HUES64 (cell line): Measurements from ENCODE around the gene HHIP.

Source experiments
- H3K27ac ChIP-seq: 2 replicates; pipeline ENCODE4 v1.7.0; 2013; ENCODE audit warnings: low read depth, low read length, inconsistent platforms
- H3K27me3 ChIP-seq: 2 replicates; pipeline ENCODE4 v1.6.1; 2013; ENCODE audit warnings: mild to moderate bottlenecking, low read length; ENCODE audit not compliant: insufficient read depth
- H3K36me3 ChIP-seq: 2 replicates; pipeline ENCODE4 v1.6.1; 2013; ENCODE audit warnings: mild to moderate bottlenecking, low read length; ENCODE audit not compliant: insufficient read depth
- H3K4me1 ChIP-seq: 2 replicates; pipeline ENCODE4 v1.6.1; 2013; ENCODE audit warnings: mild to moderate bottlenecking, low read length, moderate library complexity; ENCODE audit not compliant: insufficient read depth
- H3K4me3 ChIP-seq: 2 replicates; pipeline ENCODE4 v1.5.1; 2013; ENCODE audit warnings: mild to moderate bottlenecking, low read length, moderate library complexity
- H3K9ac ChIP-seq: 2 replicates; pipeline ENCODE4 v1.6.1; 2013; ENCODE audit warnings: mild to moderate bottlenecking, low read depth, low read length
- H3K9me3 ChIP-seq: 2 replicates; pipeline ENCODE4 v1.6.1; 2013; ENCODE audit warnings: low read depth, low read length; ENCODE audit not compliant: insufficient read depth
- WGBS: fragments of 150-250, 120-280 bp; methylation state at CpG from one replicate; pipeline ENCODE4 v1.1.7; 2013; ENCODE audit warnings: missing lambda C conversion rate; 5-methylcytosine and 5-hydroxymethylcytosine counted together

The HHIP gene

DNA sequence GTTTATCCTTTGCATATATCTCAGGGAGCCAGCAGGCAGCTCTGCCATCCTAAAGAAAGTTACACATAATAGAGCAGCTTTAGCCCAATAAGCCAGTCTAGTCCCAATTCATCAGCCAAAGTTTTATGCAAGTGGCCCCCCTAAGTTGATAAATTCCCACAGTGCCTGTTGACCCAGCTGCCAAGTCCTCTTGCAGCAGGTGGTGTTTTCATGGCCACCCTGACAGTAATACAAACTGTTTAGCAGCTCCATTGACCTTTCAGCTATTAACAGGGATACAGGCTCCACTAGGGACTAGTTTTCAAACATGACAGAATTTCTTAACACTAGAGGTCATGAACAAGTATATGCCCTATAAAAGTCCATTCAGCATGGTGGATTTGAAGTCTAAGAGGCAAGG, 77.5 kb downstream of the HHIP start:
- Histone ChIP-seq H3K36me3 (no peaks in the 10 kb centered on the region), H3K27me3 (no peaks in the 10 kb centered on the region), H3K9me3 (no peaks in the 10 kb centered on the region), H3K4me1 (peaks cover 6% of the 10 kb centered on the region; the same call in 1 of the 2 replicates), H3K27ac (no peak overlapping the region), H3K9ac (no peak overlapping the region), H3K4me3 (no peak overlapping the region)

DNA sequence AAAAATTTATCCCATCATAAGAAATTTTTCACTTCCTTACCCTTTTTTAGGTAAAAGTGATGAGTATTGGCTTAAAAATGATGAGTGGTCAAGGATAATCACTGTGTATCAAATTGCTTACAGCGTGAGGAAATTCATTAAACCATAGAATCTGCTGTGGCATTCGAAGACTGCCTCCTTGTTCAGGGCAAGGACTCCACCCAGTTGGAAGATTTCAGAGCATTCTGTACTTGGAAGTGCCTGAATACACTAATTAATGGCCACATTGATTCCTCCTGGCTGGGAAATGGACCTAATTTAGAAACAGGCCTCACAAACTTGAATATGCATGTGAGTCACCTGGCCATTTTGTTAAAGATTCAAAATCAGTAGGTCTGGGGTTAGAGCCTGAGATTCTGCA, 83.2 kb downstream of the HHIP start:
- Histone ChIP-seq H3K9me3 (no peaks in the 10 kb centered on the region), H3K4me3 (no peak overlapping the region), H3K9ac (no peak overlapping the region), H3K27ac (no peak overlapping the region), H3K36me3 (no peaks in the 10 kb centered on the region), H3K27me3 (no peaks in the 10 kb centered on the region), H3K4me1 (peaks cover 9% of the 10 kb centered on the region; the same call in 1 of the 2 replicates)
- WGBS = 96% methylated on average over 2 of the region's 2 CpGs

DNA sequence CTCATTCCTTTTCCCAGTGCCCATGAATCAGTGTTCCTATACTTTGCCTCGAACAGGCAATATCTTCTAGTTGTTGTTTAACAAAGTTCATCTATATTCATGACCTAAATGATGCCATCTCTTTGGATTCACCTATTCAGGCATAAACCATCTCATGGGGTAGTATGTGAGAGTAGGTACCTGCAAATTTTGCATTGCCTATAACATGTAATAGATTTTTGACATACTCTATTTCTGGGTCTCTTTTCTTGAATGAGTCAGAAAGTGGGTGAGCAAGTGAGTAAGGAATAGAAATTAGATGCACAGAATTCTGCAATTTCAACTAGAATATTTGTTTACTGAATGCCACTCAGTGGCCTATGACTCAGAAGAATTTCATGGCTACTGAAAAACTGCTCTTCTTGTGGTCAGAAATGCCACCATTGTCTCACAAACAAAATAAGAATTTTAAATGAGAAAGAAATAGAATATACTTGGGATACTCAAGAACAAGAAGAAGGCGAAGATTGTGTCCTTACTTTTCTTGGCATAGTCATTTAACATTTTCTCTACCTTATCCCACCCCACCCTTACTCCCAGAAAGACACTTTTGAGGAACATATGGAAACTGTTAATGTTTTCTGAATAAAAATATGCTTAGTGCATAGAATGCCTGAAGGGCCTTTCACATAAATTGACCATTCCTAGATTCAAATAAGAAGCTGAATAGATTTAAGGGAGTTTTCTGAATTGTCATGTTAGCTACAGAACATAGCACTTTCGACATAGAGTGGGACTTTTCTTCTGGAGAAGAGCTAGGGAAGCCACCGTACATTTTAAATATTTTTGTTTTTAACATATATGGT, 86.8 kb downstream of the HHIP start:
- Histone ChIP-seq H3K36me3 (no peaks in the 10 kb centered on the region), H3K4me3 (no peak overlapping the region), H3K9me3 (no peaks in the 10 kb centered on the region), H3K27me3 (no peaks in the 10 kb centered on the region), H3K4me1 (peaks cover 19% of the 10 kb centered on the region), H3K27ac (no peak overlapping the region), H3K9ac (no peak overlapping the region)
- 90% methylated on average over 1 of the region's 4 CpGs for WGBS

DNA sequence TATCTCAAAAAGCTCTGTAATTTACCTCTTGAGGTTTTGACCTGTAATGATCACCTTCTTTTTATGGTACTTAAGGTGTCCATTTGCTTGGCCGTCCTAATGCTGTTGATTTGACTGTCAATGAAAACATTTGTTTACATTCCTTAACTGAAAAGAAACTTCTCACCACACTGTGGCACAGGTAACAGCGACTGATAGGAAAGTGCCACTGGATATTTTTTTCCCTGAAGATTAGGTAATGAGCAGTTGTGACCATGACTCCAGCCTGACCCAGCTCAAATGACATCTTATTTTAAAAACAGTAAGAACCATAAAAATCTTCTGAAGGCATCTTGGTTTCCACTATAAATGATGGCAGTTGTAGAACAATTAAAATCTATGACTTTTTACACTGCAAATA, 87.6 kb downstream of the HHIP start:
- H3K27ac ChIP-seq = no peak overlapping the region
- H3K27me3 ChIP-seq = no peaks in the 10 kb centered on the region
- peaks cover 19% of the 10 kb centered on the region for H3K4me1 ChIP-seq
- no peak overlapping the region for H3K9ac ChIP-seq
- no peaks in the 10 kb centered on the region for H3K36me3 ChIP-seq
- WGBS = 80% methylated on average over 2 of the region's 2 CpGs
- no peaks in the 10 kb centered on the region for H3K9me3 ChIP-seq
- no peak overlapping the region for H3K4me3 ChIP-seq

DNA sequence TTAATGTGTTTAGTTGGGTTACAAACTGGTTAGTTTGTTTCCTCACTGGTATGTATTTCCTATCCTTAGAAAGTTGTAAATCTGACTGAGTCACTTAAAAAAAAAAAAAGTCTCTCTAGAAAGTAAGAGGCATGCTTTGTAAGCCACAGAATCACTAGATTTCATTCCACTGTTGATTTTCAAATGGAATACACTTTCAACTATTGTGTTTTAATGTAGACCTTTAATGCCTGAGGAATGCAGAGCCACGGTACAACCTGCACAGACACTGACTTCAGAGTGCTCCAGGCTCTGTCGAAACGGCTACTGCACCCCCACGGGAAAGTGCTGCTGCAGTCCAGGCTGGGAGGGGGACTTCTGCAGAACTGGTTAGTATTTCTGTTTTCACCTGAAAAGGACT, 88.6 kb downstream of the HHIP start:
- Histone ChIP-seq H3K36me3 (no peaks in the 10 kb centered on the region), H3K9ac (no peak overlapping the region), H3K9me3 (no peaks in the 10 kb centered on the region), H3K4me3 (no peak overlapping the region), H3K27ac (no peak overlapping the region), H3K4me1 (peaks cover 19% of the 10 kb centered on the region), H3K27me3 (no peaks in the 10 kb centered on the region)
- 36% methylated on average over 4 of the region's 4 CpGs for WGBS

DNA sequence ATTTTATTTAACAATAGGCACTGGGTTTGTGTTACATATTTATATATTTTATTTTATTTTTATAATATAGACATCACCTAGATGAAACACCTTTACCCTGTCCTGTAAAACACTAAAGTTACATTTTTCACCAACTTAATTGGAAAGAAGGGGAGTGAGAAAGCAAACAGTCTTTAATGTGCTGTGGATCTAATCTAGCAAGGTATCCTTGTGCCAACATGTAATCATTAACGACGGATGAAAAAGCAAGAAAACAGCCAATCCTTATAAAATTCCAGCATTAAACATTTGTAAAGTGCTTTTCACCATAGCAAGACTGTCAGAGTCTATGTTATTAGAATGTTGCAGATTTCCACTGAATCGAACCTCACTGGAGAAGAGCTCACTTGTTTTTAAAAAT, 92.7 kb downstream of the HHIP start:
- Histone ChIP-seq H3K27me3 (no peaks in the 10 kb centered on the region), H3K9me3 (no peaks in the 10 kb centered on the region), H3K4me1 (peaks cover 16% of the 10 kb centered on the region), H3K27ac (no peak overlapping the region), H3K36me3 (no peaks in the 10 kb centered on the region), H3K9ac (no peak overlapping the region), H3K4me3 (no peak overlapping the region)
- WGBS = 96% methylated on average over 3 of the region's 3 CpGs

DNA sequence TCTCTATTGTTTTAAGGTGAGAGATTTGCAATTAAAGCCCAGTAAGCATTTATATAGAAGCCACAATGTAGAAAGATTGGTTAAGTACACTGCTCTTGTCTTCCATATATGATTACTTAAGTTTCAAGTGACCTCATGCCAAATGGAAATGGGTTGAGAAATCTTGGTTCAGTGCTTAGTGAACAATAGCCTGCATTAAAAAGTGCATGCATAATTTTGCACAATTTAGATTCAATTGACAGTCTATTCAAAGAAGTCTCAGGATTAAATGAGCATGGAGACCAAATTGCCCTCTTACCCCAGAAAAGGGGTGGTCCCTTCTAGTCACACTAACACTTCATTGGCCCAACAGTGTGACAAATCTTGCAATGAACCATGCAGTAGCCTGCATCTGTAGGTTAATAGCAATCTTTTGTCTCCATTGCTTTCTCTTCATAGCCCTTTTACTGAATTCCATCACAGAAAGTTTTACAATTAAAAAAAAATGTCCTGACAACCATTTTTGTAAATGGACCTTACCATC, 93.6 kb downstream of the HHIP start:
- Histone ChIP-seq H3K4me1 (peaks cover 6% of the 10 kb centered on the region), H3K9me3 (no peaks in the 10 kb centered on the region), H3K4me3 (no peak overlapping the region), H3K9ac (no peak overlapping the region), H3K27me3 (no peaks in the 10 kb centered on the region), H3K27ac (no peak overlapping the region), H3K36me3 (no peaks in the 10 kb centered on the region)

DNA sequence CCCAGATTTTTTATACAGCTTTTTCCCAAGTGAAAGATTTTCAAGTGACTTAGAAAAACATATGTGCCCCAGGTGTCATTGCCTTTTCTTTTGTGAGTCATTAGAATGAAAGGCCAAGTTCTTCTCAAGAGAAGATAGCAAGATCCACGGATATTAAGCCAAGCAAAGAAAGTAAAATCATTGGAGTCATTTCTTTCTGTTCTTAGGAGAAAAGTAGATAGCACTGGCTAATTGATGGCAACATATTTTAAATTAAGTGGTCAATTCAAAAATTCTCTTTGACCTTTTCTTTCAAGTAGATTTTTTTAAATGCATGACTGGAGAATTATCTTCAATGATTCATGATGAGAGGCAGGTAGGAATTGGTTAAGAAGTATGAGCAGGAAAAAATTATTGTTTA, 94.4 kb downstream of the HHIP start:
- H3K4me3 ChIP-seq = no peak overlapping the region
- WGBS = 91% methylated on average over 1 of the region's 1 CpG
- H3K4me1 ChIP-seq = no peaks in the 10 kb centered on the region
- H3K27ac ChIP-seq = no peak overlapping the region
- no peaks in the 10 kb centered on the region for H3K27me3 ChIP-seq
- no peak overlapping the region for H3K9ac ChIP-seq
- no peaks in the 10 kb centered on the region for H3K36me3 ChIP-seq
- H3K9me3 ChIP-seq = no peaks in the 10 kb centered on the region

DNA sequence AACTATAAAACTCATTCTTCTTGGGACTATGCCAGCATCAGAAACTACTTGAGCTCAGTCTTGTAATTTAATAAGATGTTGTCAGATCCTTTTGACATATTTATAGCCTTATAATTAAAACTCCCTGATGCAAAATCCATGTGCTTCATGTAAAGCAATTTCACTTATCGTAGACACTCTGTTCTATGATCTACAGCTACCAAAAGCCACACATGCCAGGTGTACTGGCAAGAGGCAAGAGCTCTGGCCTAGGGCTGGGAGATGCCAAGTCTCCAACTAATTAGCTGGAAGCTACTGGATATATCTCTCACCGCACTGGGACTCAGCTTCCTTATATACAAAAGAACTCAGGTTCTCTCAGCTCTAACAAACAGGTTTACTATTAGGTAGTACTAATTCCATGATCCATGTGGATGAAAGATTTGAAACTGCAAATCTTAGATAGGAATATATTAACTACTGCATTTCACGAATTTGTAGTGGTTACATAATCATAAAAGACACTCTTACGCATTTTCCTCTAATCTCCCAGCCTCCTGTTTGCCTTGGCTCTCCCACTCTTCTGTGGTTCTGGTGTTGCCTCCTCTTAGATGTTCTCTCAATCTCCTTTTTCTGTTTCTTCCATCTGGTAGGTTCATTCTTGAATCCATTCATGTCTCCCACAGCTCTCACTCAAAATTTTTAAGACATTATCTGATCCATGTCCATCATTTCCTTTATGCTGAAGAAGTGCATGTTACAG, 103.0 kb downstream of the HHIP start:
- Histone ChIP-seq H3K4me1 (no peaks in the 10 kb centered on the region), H3K4me3 (no peak overlapping the region), H3K9ac (no peak overlapping the region), H3K27me3 (no peaks in the 10 kb centered on the region), H3K9me3 (no peaks in the 10 kb centered on the region), H3K27ac (no peak overlapping the region), H3K36me3 (no peaks in the 10 kb centered on the region)
- WGBS = 99% methylated on average over 2 of the region's 4 CpGs

DNA sequence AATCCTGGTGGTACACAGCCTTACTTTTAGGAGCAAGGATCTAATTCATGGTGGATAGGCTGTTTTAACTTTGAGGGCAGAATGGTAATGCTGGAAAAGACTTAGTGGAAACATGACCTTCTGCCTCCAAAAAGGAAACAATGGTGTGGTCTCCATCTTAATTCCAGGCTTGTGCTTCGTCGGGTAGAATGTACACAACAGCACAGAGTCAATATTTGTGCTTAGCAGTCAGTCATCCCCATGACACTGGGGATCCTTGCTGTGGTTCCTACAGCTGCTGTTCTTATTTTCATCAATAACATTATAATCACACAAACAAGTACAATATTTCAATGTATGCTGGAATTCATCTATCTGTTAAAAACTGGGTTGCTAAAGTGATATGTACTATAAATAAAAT, 104.4 kb downstream of the HHIP start:
- no peaks in the 10 kb centered on the region for H3K27me3 ChIP-seq
- no peaks in the 10 kb centered on the region for H3K4me1 ChIP-seq
- WGBS = 93% methylated on average over 2 of the region's 2 CpGs
- no peak overlapping the region for H3K9ac ChIP-seq
- H3K36me3 ChIP-seq = no peaks in the 10 kb centered on the region
- no peak overlapping the region for H3K27ac ChIP-seq
- H3K4me3 ChIP-seq = no peak overlapping the region
- no peaks in the 10 kb centered on the region for H3K9me3 ChIP-seq

DNA sequence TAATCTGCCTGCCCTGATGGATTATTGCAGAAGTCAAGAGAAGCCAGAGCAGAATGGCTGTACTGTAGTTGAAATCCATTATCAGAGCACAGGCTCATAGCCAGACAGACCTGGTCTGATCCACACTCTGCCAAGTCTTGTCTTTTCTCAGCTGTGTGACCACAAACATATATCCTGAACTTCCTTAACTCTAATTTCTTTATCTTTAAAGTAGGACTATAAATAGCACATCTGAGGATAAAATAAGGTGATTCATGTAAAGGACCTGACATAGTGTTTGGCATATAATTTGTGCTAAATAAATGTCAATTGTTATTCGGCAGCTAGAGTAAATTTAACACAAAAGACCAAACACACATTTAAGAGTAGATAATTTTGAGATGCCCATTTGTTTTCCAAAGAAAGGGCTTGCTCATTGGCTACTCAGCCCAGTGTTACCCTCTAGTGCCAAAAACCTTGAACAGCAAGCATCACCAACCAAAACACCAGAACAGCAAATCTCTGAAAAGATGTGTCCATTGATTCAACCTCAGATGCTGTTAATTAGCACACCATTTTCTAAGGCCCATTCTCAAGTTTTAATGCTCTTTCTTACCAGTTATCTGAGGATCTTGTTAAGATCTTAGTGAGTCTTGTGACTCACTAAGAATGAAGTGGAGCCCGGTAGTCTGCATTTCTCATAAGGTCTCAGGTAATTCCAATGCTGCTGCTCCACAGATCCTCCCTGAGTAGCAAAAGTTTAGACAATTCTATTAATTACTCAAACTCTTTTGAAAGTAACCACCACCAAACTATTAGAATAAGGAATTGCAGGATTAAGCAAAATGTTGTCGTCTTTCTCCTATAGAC, 108.8 kb downstream of the HHIP start:
- no peaks in the 10 kb centered on the region for H3K4me1 ChIP-seq
- WGBS = 90% methylated on average over 2 of the region's 3 CpGs
- H3K27ac ChIP-seq = no peak overlapping the region
- H3K9ac ChIP-seq = no peak overlapping the region
- no peaks in the 10 kb centered on the region for H3K36me3 ChIP-seq
- no peaks in the 10 kb centered on the region for H3K9me3 ChIP-seq
- H3K27me3 ChIP-seq = no peaks in the 10 kb centered on the region
- no peak overlapping the region for H3K4me3 ChIP-seq
